CD8-positive, alpha-beta memory T cell (primary cell): ENCODE results near the gene PTPN22. TPM values are rescaled to one million over a fixed set of nuclear protein-coding genes. Genes with fewer than 3 reads are reported as not detected.

Experiments used
- CTCF ChIA-PET: fragments of 350-600 bp; sonication (Branson Sonifier 250); formaldehyde crosslinking; loops from one replicate; lab custom pipeline; 2021; ENCODE audit warnings: antibody characterized with exemption; lab: Charles Lee
- POLR2A ChIA-PET: fragments of 350-600 bp; sonication (Branson Sonifier 250); formaldehyde crosslinking; loops from one replicate; lab custom pipeline; 2021; ENCODE audit warnings: antibody characterized with exemption; lab: Charles Lee
- DNase-seq, 5 donors: peaks; one replicate each; pipeline versions ENCODE4 v3.0.0 to v3.0.0-alpha.2; 2020 to 2022; ENCODE audit warnings: mixed read lengths in 1 of 5
- H3K27ac ChIP-seq: one replicate; pipeline ENCODE4 v1.7.0; 2013; ENCODE audit warnings: low read depth, mild to moderate bottlenecking, low read length, moderate library complexity
- H3K27me3 ChIP-seq: 2 replicates; pipeline ENCODE4 v1.7.0; 2013; ENCODE audit warnings: low read length, mild to moderate bottlenecking; ENCODE audit not compliant: insufficient read depth, poor library complexity, severe bottlenecking
- H3K36me3 ChIP-seq: 2 replicates; pipeline ENCODE4 v1.7.0; 2013; ENCODE audit warnings: mild to moderate bottlenecking, low read length, moderate library complexity; ENCODE audit not compliant: insufficient read depth
- H3K4me1 ChIP-seq: 2 replicates; pipeline ENCODE4 v1.7.0; 2013; ENCODE audit warnings: mild to moderate bottlenecking, low read length, moderate library complexity; ENCODE audit not compliant: insufficient read depth
- H3K4me3 ChIP-seq: 2 replicates; pipeline ENCODE4 v1.7.0; 2013; ENCODE audit warnings: mild to moderate bottlenecking, low read length
- H3K9me3 ChIP-seq: 2 replicates; pipeline ENCODE4 v1.7.0; 2013; ENCODE audit warnings: mild to moderate bottlenecking, low read length
- H3K27ac Mint-ChIP-seq, 8 donors: one replicate each; pipeline ENCODE4 v1.8.0; 2020 to 2021; ENCODE audit warnings: mixed read lengths in 8 of 8, mild to moderate bottlenecking in 6 of 8, inconsistent platforms in 3 of 8, moderate library complexity in 3 of 8
- H3K27me3 Mint-ChIP-seq, 2 donors: one replicate each; pipeline ENCODE4 v1.8.0; 2020 to 2021; ENCODE audit warnings: mixed read lengths in 2 of 2, mild to moderate bottlenecking in 1 of 2, moderate library complexity in 1 of 2
- H3K36me3 Mint-ChIP-seq, 3 donors: one replicate each; pipeline ENCODE4 v1.8.0; 2020 to 2021; ENCODE audit warnings: mixed read lengths in 3 of 3, inconsistent platforms in 1 of 3, mild to moderate bottlenecking in 1 of 3
- H3K4me1 Mint-ChIP-seq, 3 donors: one replicate each; pipeline ENCODE4 v1.8.0; 2020 to 2021; ENCODE audit warnings: mixed read lengths in 3 of 3, inconsistent platforms in 1 of 3, mild to moderate bottlenecking in 1 of 3
- H3K4me3 Mint-ChIP-seq, 7 donors: one replicate each; pipeline ENCODE4 v1.8.0; 2020 to 2021; ENCODE audit warnings: mixed read lengths in 7 of 7, mild to moderate bottlenecking in 6 of 7, moderate library complexity in 4 of 7, inconsistent platforms in 2 of 7
- H3K9me3 Mint-ChIP-seq, 5 donors: one replicate each; pipeline ENCODE4 v1.8.0; 2020 to 2022; ENCODE audit warnings: mixed read lengths in 5 of 5, mild to moderate bottlenecking in 3 of 5, moderate library complexity in 2 of 5, inconsistent platforms in 1 of 5
- polyA plus RNA-seq: library from polyadenylated mRNA; unstranded; fragments of 300-500 nt; fragmentation: Illumina TruSeq; gene quantifications from one replicate; pipeline ENCODE4 v1.2.3, GENCODE V29; 2021
- total RNA-seq, 2 experiments: library from RNA; stranded (reverse); gene quantifications; one replicate each; pipeline ENCODE4 v1.2.3, GENCODE V29; 2021

The PTPN22 gene
- total and polyA plus RNA-seq, 3 experiments from 2014 or later = 57.7 to 83.2 (median 66.5) TPM

DNA sequence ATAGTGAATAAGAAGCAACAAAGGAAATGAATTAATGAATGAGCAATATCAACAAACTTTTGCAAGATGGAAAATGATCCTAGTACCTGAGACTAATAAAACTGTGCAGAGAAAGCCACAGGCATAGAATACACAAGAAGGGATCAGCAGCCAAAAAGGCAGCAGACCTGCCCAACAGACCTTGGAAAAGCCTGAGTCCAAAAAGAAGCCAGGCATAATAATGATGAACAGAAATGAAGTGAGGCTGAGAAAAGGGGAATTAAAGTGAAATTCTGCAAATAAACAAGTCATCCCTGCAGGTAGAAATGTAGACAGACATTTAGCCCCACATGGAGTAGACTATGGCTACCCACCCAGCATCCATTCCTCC lies 101.9 kb downstream of the PTPN22 start:
- H3K9me3 Mint-ChIP-seq = no peaks in the 10 kb centered on the region
- Histone ChIP-seq H3K4me3 (no peak overlapping the region), H3K4me1 (peaks cover 12% of the 10 kb centered on the region), H3K9me3 (no peaks in the 10 kb centered on the region), H3K36me3 (peaks cover 20% of the 10 kb centered on the region), H3K27me3 (no peaks in the 10 kb centered on the region), H3K27ac (no peak overlapping the region)
- ChIA-PET POLR2A (no interaction called here), CTCF (no interaction called here)
- DNase-seq = no peak
- H3K4me3 Mint-ChIP-seq = peak overlapping the region in 1 of 7 donors; percentile 6
- H3K27me3 Mint-ChIP-seq = no peaks in the 10 kb centered on the region
- H3K36me3 Mint-ChIP-seq = peaks cover 0 to 70% (median 31%) of the 10 kb centered on the region in 3 donors
- peaks cover 43 to 60% (median 44%) of the 10 kb centered on the region in 3 donors for H3K4me1 Mint-ChIP-seq
- peak overlapping the region in 4 of 8 donors; percentile 3 to 72 (median 40) for H3K27ac Mint-ChIP-seq

GRCh38 chr1:113768916-113769600 lies 102.5 kb downstream of the PTPN22 start:
- Mint-ChIP-seq H3K4me3 (peak overlapping the region in 4 of 7 donors; percentile 3 to 28 (median 9)), H3K36me3 (peaks cover 0 to 71% (median 31%) of the 10 kb centered on the region in 3 donors)
- POLR2A ChIA-PET = no interaction called here

GRCh38 chr1:113765306-113766230 lies 105.9 kb downstream of the PTPN22 start:
- no peaks in the 10 kb centered on the region for H3K27me3 Mint-ChIP-seq
- CTCF ChIA-PET = no interaction called here
- H3K27me3 ChIP-seq = no peaks in the 10 kb centered on the region
- H3K36me3 ChIP-seq = peaks cover 20% of the 10 kb centered on the region
- H3K27ac Mint-ChIP-seq = peak overlapping the region in 7 of 8 donors; percentile 7 to 81 (median 25)
- no peak overlapping the region for H3K27ac ChIP-seq
- peaks cover 32 to 51% (median 35%) of the 10 kb centered on the region in 3 donors for H3K4me1 Mint-ChIP-seq
- POLR2A ChIA-PET = no interaction called here
- peaks cover 12% of the 10 kb centered on the region for H3K4me1 ChIP-seq
- H3K4me3 ChIP-seq = no peak overlapping the region
- no peak overlapping the region for H3K4me3 Mint-ChIP-seq
- peaks cover 0 to 58% (median 25%) of the 10 kb centered on the region in 3 donors for H3K36me3 Mint-ChIP-seq
- no peaks in the 10 kb centered on the region for H3K9me3 ChIP-seq
- no peaks in the 10 kb centered on the region for H3K9me3 Mint-ChIP-seq
- no peak for DNase-seq

More at GRCh38 chr1:113768916-113769600, 102.5 kb downstream of the PTPN22 start:
- Mint-ChIP-seq H3K27ac (peak overlapping the region; percentile 5 to 84 (median 46)), H3K4me1 (peaks cover 43 to 61% (median 44%) of the 10 kb centered on the region in 3 donors), H3K9me3 (no peaks in the 10 kb centered on the region), H3K27me3 (no peaks in the 10 kb centered on the region)
- Histone ChIP-seq H3K27me3 (no peaks in the 10 kb centered on the region), H3K4me1 (peaks cover 12% of the 10 kb centered on the region), H3K36me3 (peaks cover 20% of the 10 kb centered on the region), H3K4me3 (no peak overlapping the region), H3K27ac (no peak overlapping the region), H3K9me3 (no peaks in the 10 kb centered on the region)
- DNase-seq = no peak
- CTCF ChIA-PET = no interaction called here

Other genes starting within 250 kb of the PTPN22 start
- gene PHTF1, start 112.2 kb downstream of the PTPN22 start, total RNA-seq = 10 to 100 TPM; 17.5 to 17.8 TPM
- gene PHTF1, start 112.2 kb downstream of the PTPN22 start, polyA plus RNA-seq = 14.5 TPM
- 10 to 100 TPM; 18.5 to 19.2 TPM for gene RSBN1, start 59.2 kb downstream of the PTPN22 start, total RNA-seq
- gene RSBN1, start 59.2 kb downstream of the PTPN22 start, polyA plus RNA-seq = 44.5 TPM
- gene BCL2L15, start 15.9 kb upstream of the PTPN22 start, total RNA-seq = 1 to 10 TPM; 1.2 to 1.9 TPM
- not detected for gene BCL2L15, start 15.9 kb upstream of the PTPN22 start, polyA plus RNA-seq
- gene AP4B1, start 33.1 kb upstream of the PTPN22 start, total RNA-seq = 10 to 100 TPM; 33.7 to 36.2 TPM
- 12.1 TPM for gene AP4B1, start 33.1 kb upstream of the PTPN22 start, polyA plus RNA-seq
- gene DCLRE1B, start 33.6 kb upstream of the PTPN22 start, total RNA-seq = 10 to 100 TPM; 31.2 to 32.1 TPM
- 5.1 TPM for gene DCLRE1B, start 33.6 kb upstream of the PTPN22 start, polyA plus RNA-seq
- 10 to 100 TPM; 80.9 to 81.2 TPM for gene HIPK1, start 57.6 kb upstream of the PTPN22 start, total RNA-seq
- 19.4 TPM for gene HIPK1, start 57.6 kb upstream of the PTPN22 start, polyA plus RNA-seq
- gene OLFML3, start 107.8 kb upstream of the PTPN22 start, total RNA-seq = under 1 TPM; 0.18 to 0.24 TPM
- not detected for gene OLFML3, start 107.8 kb upstream of the PTPN22 start, polyA plus RNA-seq